SK-N-SH (cell line): Measurements from ENCODE around the gene MATN1.

Experiments
- ELF1 ChIP-seq: IDR thresholded peaks from 2 replicates; pipeline ENCODE4 v1.4.0; 2012
- EZH2phosphoT487 ChIP-seq: fragments of 200-600 bp; sonication (generic); IDR thresholded peaks from 2 replicates; pipeline ENCODE4 v1.6.1; 2017; ENCODE audit warnings: low read depth, mixed run types, mild to moderate bottlenecking, antibody characterized with exemption, moderate library complexity, borderline replicate concordance
- FOSL2 ChIP-seq: IDR thresholded peaks from 2 replicates; pipeline ENCODE4 v1.4.0; 2012; ENCODE audit warnings: low read depth, mild to moderate bottlenecking, moderate library complexity, borderline replicate concordance
- POLR2AphosphoS5 ChIP-seq: IDR thresholded peaks from 2 replicates; pipeline ENCODE4 v1.6.1; 2012; ENCODE audit warnings: low read depth, low read length
- RAD21 ChIP-seq: IDR thresholded peaks from 2 replicates; pipeline ENCODE4 v1.6.1; 2012; ENCODE audit warnings: mild to moderate bottlenecking, low read length
- RXRA ChIP-seq: IDR thresholded peaks from 2 replicates; pipeline ENCODE4 v1.4.0; 2012; ENCODE audit warnings: low read depth, mild to moderate bottlenecking, borderline replicate concordance
- SMC3 ChIP-seq: IDR thresholded peaks from 2 replicates; pipeline ENCODE4 v1.6.1; 2012; ENCODE audit warnings: low read depth, low read length, improper control_type of control experiment
- TAF1 ChIP-seq: IDR thresholded peaks from 2 replicates; pipeline ENCODE4 v1.6.1; 2012; ENCODE audit warnings: low read depth, mild to moderate bottlenecking, low read length, moderate library complexity, borderline replicate concordance
- USF1 ChIP-seq: IDR thresholded peaks from 2 replicates; pipeline ENCODE4 v1.4.0; 2012; ENCODE audit warnings: low read depth, borderline replicate concordance
- TF ChIP-seq, protein P1 (sequence below): IDR thresholded peaks from 2 replicates; pipeline ENCODE4 v1.4.0; 2012; ENCODE audit warnings: low read depth, borderline replicate concordance
- TF ChIP-seq, protein P2 (sequence below): fragments of 150-350 bp; IDR thresholded peaks from 2 replicates; pipeline ENCODE4 v1.6.1; 2017; ENCODE audit warnings: antibody characterized with exemption, low read length, low read depth, borderline replicate concordance
- TF ChIP-seq, protein P3 (sequence below): fragments of 200-600 bp; sonication (generic); IDR thresholded peaks from 2 replicates; pipeline ENCODE4 v1.6.1; 2017; ENCODE audit warnings: antibody characterized with exemption, mild to moderate bottlenecking, moderate library complexity
- TF ChIP-seq, protein P4 (sequence below): IDR thresholded peaks from 2 replicates; pipeline ENCODE4; 2012

DNA sequence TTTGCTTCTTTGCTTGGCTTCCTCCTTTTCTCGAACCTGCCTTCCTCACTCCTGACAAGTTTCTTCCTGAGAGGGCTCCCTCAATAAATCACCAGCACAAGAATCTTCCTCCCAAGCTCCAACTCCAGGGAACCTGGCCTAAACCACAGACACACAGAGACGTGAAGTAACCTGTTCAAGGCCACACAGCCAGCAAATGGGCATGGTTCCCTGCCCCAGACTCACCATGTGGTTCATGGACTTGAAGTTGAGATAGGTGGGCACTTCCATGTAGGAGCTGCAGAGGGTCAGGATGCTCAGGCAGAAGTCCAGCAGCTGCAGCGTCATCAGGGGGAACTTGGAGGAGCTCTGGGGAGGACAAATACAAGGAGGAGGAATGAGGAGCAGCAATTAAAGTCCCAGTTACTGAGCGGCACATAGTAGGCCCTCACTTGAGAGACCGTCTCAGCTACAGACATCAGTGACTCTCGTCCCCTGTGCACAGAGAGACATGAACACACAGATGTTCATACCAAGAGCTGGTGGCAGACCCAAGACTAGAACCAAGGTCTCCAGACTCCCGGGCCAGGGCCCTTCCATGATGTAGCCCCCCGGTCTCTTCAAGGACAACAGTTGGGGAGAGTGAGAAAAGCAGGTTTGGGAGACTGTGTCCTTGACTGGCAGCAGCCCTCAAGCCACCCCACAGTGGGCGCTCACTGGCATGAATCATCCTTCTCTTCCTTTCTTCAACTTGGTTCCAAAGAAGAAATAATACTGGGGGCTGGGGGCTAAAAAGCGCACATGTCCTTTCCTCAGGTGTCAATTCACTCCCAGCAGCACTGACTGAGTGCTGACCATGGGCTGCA lies 15.6 kb upstream of the MATN1 start:
- TF ChIP-seq, protein P1, sequence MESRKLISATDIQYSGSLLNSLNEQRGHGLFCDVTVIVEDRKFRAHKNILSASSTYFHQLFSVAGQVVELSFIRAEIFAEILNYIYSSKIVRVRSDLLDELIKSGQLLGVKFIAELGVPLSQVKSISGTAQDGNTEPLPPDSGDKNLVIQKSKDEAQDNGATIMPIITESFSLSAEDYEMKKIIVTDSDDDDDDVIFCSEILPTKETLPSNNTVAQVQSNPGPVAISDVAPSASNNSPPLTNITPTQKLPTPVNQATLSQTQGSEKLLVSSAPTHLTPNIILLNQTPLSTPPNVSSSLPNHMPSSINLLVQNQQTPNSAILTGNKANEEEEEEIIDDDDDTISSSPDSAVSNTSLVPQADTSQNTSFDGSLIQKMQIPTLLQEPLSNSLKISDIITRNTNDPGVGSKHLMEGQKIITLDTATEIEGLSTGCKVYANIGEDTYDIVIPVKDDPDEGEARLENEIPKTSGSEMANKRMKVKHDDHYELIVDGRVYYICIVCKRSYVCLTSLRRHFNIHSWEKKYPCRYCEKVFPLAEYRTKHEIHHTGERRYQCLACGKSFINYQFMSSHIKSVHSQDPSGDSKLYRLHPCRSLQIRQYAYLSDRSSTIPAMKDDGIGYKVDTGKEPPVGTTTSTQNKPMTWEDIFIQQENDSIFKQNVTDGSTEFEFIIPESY: no peak
- TF ChIP-seq EZH2phosphoT487 (no peak), ELF1 (no peak), SMC3 (no peak), TAF1 (no peak), POLR2AphosphoS5 (no peak), RAD21 (no peak), USF1 (no peak), FOSL2 (no peak), RXRA (no peak)
- TF ChIP-seq, protein P2, sequence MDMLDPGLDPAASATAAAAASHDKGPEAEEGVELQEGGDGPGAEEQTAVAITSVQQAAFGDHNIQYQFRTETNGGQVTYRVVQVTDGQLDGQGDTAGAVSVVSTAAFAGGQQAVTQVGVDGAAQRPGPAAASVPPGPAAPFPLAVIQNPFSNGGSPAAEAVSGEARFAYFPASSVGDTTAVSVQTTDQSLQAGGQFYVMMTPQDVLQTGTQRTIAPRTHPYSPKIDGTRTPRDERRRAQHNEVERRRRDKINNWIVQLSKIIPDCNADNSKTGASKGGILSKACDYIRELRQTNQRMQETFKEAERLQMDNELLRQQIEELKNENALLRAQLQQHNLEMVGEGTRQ: no peak
- TF ChIP-seq, protein P3, sequence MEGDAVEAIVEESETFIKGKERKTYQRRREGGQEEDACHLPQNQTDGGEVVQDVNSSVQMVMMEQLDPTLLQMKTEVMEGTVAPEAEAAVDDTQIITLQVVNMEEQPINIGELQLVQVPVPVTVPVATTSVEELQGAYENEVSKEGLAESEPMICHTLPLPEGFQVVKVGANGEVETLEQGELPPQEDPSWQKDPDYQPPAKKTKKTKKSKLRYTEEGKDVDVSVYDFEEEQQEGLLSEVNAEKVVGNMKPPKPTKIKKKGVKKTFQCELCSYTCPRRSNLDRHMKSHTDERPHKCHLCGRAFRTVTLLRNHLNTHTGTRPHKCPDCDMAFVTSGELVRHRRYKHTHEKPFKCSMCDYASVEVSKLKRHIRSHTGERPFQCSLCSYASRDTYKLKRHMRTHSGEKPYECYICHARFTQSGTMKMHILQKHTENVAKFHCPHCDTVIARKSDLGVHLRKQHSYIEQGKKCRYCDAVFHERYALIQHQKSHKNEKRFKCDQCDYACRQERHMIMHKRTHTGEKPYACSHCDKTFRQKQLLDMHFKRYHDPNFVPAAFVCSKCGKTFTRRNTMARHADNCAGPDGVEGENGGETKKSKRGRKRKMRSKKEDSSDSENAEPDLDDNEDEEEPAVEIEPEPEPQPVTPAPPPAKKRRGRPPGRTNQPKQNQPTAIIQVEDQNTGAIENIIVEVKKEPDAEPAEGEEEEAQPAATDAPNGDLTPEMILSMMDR: no peak
- TF ChIP-seq, protein P4, sequence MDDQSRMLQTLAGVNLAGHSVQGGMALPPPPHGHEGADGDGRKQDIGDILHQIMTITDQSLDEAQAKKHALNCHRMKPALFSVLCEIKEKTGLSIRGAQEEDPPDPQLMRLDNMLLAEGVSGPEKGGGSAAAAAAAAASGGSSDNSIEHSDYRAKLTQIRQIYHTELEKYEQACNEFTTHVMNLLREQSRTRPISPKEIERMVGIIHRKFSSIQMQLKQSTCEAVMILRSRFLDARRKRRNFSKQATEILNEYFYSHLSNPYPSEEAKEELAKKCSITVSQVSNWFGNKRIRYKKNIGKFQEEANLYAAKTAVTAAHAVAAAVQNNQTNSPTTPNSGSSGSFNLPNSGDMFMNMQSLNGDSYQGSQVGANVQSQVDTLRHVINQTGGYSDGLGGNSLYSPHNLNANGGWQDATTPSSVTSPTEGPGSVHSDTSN: no peak
